GM12878 (cell line): ENCODE data around the gene TMEM89. TPM values are rescaled to one million over a fixed set of nuclear protein-coding genes. Genes with fewer than 3 reads are reported as not detected.

Source experiments
- ATAC-seq: fragments of 200-7000 bp; cut with Tn5 transposase; 3 replicates; pipeline ENCODE4 v1.9.1; 2020; ENCODE audit warnings: mild to moderate bottlenecking, moderate library complexity
- BruUV-seq: library from RNA; stranded (reverse); fragments of 400-500 nt; replicated peaks from 2 replicates; lab custom pipeline; 2021; lab: Mats Ljungman, UMichigan
- CTCF ChIA-PET: fragments of 300-600 bp; sonication (Branson Sonifier 250); formaldehyde crosslinking; extraction: SDS; loops from one replicate; lab custom pipeline; 2021; ENCODE audit warnings: inconsistent platforms; lab: Yijun Ruan, JAX
- POLR2A ChIA-PET: fragments of 350-600 bp; formaldehyde crosslinking; extraction: SDS; loops from one replicate; lab custom pipeline; 2021; ENCODE audit warnings: inconsistent platforms; lab: Charles Lee
- RAD21 ChIA-PET: fragments of 300-600 bp; sonication (Branson Sonifier 250); formaldehyde crosslinking; loops from one replicate; lab custom pipeline; 2023; ENCODE audit warnings: antibody characterized with exemption; ENCODE audit not compliant: unreplicated experiment; lab: Charles Lee
- SMC1A ChIA-PET: fragments of 300-600 bp; sonication (Branson Sonifier 250); formaldehyde crosslinking; loops from one replicate; lab custom pipeline; 2023; ENCODE audit not compliant: unreplicated experiment, uncharacterized antibody; lab: Charles Lee
- DNase-seq: peaks from one replicate; pipeline ENCODE4 v3.0.0-alpha.2; 2011; ENCODE audit warnings: low read depth, low spot score
- FAIRE-seq: peaks from 3 replicates; lab custom pipeline; 2011; peaks lifted over from hg19 to GRCh38; lab: Jason Lieb, UNC
- H2AFZ ChIP-seq: 2 replicates; pipeline ENCODE4 v1.6.0; 2011; ENCODE audit warnings: low read depth, low read length, control low read depth; ENCODE audit not compliant: control insufficient read depth
- H3K27ac ChIP-seq: 2 replicates; pipeline ENCODE4 v1.5.1; 2011; ENCODE audit warnings: control low read depth; ENCODE audit not compliant: control insufficient read depth, insufficient read depth
- H3K27me3 ChIP-seq, 2 experiments: replicated peaks in 1 of 2; 2 replicates each; pipeline versions ENCODE4 v1.6.0 to v1.6.1; 2011; ENCODE audit warnings: low read length in 1 of 2; ENCODE audit not compliant: control insufficient read depth in 2 of 2, insufficient read depth in 2 of 2
- H3K36me3 ChIP-seq, 2 experiments: 2 replicates each; pipeline ENCODE4 v1.5.1; 2011; ENCODE audit warnings: low read length in 1 of 2; ENCODE audit not compliant: control insufficient read depth in 2 of 2, insufficient read depth in 2 of 2
- H3K4me1 ChIP-seq: 2 replicates; pipeline ENCODE4 v1.6.1; 2011; ENCODE audit warnings: mild to moderate bottlenecking, low read length, moderate library complexity, mixed read lengths; ENCODE audit not compliant: control insufficient read depth, insufficient read depth
- H3K4me2 ChIP-seq: 2 replicates; pipeline ENCODE4 v1.6.0; 2011; ENCODE audit warnings: control low read depth; ENCODE audit not compliant: control insufficient read depth, insufficient read depth
- H3K4me3 ChIP-seq: fragments of 200-600 bp; sonication (generic); 2 replicates; pipeline ENCODE4 v1.5.1; 2016
- H3K79me2 ChIP-seq: 2 replicates; pipeline ENCODE4 v1.6.0; 2011; ENCODE audit warnings: low read length; ENCODE audit not compliant: control insufficient read depth, insufficient read depth
- H3K9ac ChIP-seq: 2 replicates; pipeline ENCODE4 v1.8.0; 2011; ENCODE audit warnings: low read length, control low read depth, mixed read lengths; ENCODE audit not compliant: control insufficient read depth, insufficient read depth
- H3K9me3 ChIP-seq: replicated peaks from 3 replicates; pipeline ENCODE4 v1.5.1; 2011; ENCODE audit warnings: mild to moderate bottlenecking, low read length; ENCODE audit not compliant: control insufficient read depth, insufficient read depth
- H4K20me1 ChIP-seq: 2 replicates; pipeline ENCODE4 v1.6.0; 2011; ENCODE audit not compliant: control insufficient read depth, insufficient read depth
- NR2C2 ChIP-seq: IDR thresholded peaks from 2 replicates; pipeline ENCODE4 v1.6.1; 2011; ENCODE audit warnings: borderline replicate concordance, low read depth; ENCODE audit not compliant: control insufficient read depth, insufficient read length
- NRF1 ChIP-seq: conservative IDR thresholded peaks from 2 replicates; pipeline ENCODE4 v1.6.1; 2011; ENCODE audit warnings: mild to moderate bottlenecking, low read depth, low read length, improper control_type of control experiment
- PML ChIP-seq: IDR thresholded peaks from 2 replicates; pipeline ENCODE4 v1.6.1; 2012; ENCODE audit warnings: low read length, inconsistent platforms
- WRNIP1 ChIP-seq: IDR thresholded peaks from 2 replicates; pipeline ENCODE4 v1.6.1; 2011; ENCODE audit warnings: low read depth, low read length, improper control_type of control experiment, borderline replicate concordance
- YBX1 ChIP-seq: fragments of 450-650 bp; IDR thresholded peaks from 2 replicates; pipeline ENCODE4 v1.6.1; 2016; ENCODE audit warnings: antibody characterized with exemption
- ZNF217 ChIP-seq: fragments of 450-650 bp; IDR thresholded peaks from 2 replicates; pipeline ENCODE4 v1.6.1; 2017; ENCODE audit warnings: antibody characterized with exemption, mild to moderate bottlenecking
- WGBS: methylation state at CpG from one replicate; pipeline ENCODE4 v1.1.6; 2016; ENCODE audit warnings: low lambda C conversion rate; ENCODE audit not compliant: insufficient replicate concordance, insufficient coverage; ENCODE audit errors: missing lambda C conversion rate; 5-methylcytosine and 5-hydroxymethylcytosine counted together
- in situ Hi-C: fragments of 300-500 bp; cut with MboI; formaldehyde crosslinking; loops from 9 replicates; pipeline ENCODE4 v1.14.3; 2018; ENCODE audit warnings: mixed read lengths
- intact Hi-C: fragments of 100-400 bp; cut with micrococcal nuclease; formaldehyde crosslinking; loops from one replicate; pipeline ENCODE4 v1.14.2; 2022; ENCODE audit not compliant: unreplicated experiment
- polyA plus RNA-seq, 11 experiments: library from polyadenylated mRNA; depleted of rRNA in 4 of 11; unstranded in 6 of 11; stranded (reverse) in 5 of 11; fragments of >200 nt; fragmentation: Nextera tagmentation in 4 of 11; fragmentation: Illumina TruSeq in 1 of 11; extraction: Ambion mirVana in 4 of 11; extraction: Trizol in 1 of 11; gene quantifications; 1 replicate in 1 of 11; 2 replicates in 10 of 11; pipeline versions ENCODE4 v1.2.1 to v1.2.3, GENCODE V29; 2011 to 2016; ENCODE audit warnings: inconsistent platforms in 2 of 11, missing spikeins in 2 of 11, low read depth in 1 of 11
- total RNA-seq, 4 experiments: library from RNA; depleted of rRNA in 3 of 4; stranded (reverse); fragments of >200 nt in 3 of 4; fragmentation: Illumina TruSeq in 1 of 4; extraction: Trizol in 1 of 4; gene quantifications; 2 replicates each; pipeline versions ENCODE4 v1.2.1 to v1.2.3, GENCODE V29; 2013 to 2021
- TF ChIP-seq, protein P1 (sequence below): fragments of 450-650 bp; IDR thresholded peaks from 2 replicates; pipeline ENCODE4 v1.6.1; 2017; ENCODE audit warnings: mild to moderate bottlenecking, moderate library complexity

TMEM89 gene
- total and polyA plus RNA-seq, 10 of the 15 experiments (the other 5 are each of a cell fraction or from before 2014, with no cell fraction given) = not detected

DNA sequence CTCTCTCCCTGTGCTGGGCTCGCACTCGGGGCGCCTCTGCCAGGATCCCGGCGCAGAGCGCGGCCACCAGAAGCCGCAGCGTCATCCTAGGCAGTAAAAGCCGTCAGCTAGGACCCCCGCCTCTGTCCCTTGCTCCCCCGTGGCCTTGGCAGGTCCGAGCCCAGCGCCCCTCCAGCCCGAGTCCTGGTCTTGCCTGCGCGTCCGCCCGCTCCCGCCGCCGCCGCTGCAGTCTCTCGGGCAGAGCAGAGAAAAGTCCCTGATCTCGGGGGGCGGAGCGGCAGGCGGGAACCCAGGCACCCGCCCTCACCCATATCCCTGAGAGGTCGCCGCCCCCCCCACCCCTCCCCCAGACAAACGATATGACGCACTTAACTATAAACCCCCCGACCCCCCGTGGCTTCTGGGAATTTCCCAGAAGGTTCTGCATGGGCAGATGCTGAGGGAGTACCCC is 26.5 kb downstream of the TMEM89 start, which contains the start of gene COL7A1:
Gene COL7A1, minus strand, starts transcription at position 255 of the 451 bp plus-strand sequence. Its CDS starts 170 bp downstream, at position 85.
- Histone ChIP-seq H3K4me3 (no peak within 1 kb of the TSS), H3K9me3 (no peaks in the 10 kb centered on the region), H3K4me2 (0 out of 2 replicates have a peak within 1 kb of the TSS, but pooled peaks have one; percentile 17), H3K27ac (no peak within 1 kb of the TSS), H4K20me1 (no peaks in the 10 kb centered on the region), H3K27me3 (peaks cover 0 to 9% of the 10 kb centered on the region in 2 experiments; a peak in 2 of 4 replicates), H3K9ac (no peak within 1 kb of the TSS), H2AFZ (no peak within 1 kb of the TSS), H3K4me1 (no peaks in the 10 kb centered on the region; the same call in 1 of the 2 replicates), H3K36me3 (peaks cover 7 to 18% of the 10 kb centered on the region in 2 experiments), H3K79me2 (no peaks in the 10 kb centered on the region)
- ChIA-PET CTCF (no interaction called here), POLR2A (no interaction called here), RAD21 (no interaction called here), SMC1A (no interaction called here)
- in situ Hi-C loops = no loop called here
- intact Hi-C loops = no loop called here
- ATAC-seq (peak; percentile 63), FAIRE-seq (no peak), DNase-seq (no peak)
- no TSS peak for BruUV-seq
- TF ChIP-seq, protein P1, sequence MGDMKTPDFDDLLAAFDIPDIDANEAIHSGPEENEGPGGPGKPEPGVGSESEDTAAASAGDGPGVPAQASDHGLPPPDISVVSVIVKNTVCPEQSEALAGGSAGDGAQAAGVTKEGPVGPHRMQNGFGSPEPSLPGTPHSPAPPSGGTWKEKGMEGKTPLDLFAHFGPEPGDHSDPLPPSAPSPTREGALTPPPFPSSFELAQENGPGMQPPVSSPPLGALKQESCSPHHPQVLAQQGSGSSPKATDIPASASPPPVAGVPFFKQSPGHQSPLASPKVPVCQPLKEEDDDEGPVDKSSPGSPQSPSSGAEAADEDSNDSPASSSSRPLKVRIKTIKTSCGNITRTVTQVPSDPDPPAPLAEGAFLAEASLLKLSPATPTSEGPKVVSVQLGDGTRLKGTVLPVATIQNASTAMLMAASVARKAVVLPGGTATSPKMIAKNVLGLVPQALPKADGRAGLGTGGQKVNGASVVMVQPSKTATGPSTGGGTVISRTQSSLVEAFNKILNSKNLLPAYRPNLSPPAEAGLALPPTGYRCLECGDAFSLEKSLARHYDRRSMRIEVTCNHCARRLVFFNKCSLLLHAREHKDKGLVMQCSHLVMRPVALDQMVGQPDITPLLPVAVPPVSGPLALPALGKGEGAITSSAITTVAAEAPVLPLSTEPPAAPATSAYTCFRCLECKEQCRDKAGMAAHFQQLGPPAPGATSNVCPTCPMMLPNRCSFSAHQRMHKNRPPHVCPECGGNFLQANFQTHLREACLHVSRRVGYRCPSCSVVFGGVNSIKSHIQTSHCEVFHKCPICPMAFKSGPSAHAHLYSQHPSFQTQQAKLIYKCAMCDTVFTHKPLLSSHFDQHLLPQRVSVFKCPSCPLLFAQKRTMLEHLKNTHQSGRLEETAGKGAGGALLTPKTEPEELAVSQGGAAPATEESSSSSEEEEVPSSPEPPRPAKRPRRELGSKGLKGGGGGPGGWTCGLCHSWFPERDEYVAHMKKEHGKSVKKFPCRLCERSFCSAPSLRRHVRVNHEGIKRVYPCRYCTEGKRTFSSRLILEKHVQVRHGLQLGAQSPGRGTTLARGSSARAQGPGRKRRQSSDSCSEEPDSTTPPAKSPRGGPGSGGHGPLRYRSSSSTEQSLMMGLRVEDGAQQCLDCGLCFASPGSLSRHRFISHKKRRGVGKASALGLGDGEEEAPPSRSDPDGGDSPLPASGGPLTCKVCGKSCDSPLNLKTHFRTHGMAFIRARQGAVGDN = no peak
- TF ChIP-seq NR2C2 (no peak), YBX1 (no peak), PML (no peak), NRF1 (no peak), ZNF217 (no peak), WRNIP1 (no peak)
- 1% methylated on average over 20 of the region's 35 CpGs for WGBS
